Right renal pelvis (tissue), 4 donors: ENCODE measurements around the gene CNPY4. TPM values are rescaled to one million over a fixed set of nuclear protein-coding genes. Genes with fewer than 3 reads are reported as not detected.
"Not testable (repeated sequence)": the region's sequence is repeated elsewhere in the genome, so short reads cannot be mapped to it uniquely, and the experiment has no call there.

Source experiments
- DNase-seq, 4 donors: peaks; one replicate each; pipeline ENCODE4 v3.0.0-alpha.2; 2013; ENCODE audit warnings: low read depth in 4 of 4, low spot score in 3 of 4, missing footprints in 1 of 4
- polyA plus RNA-seq, 4 donors: library from polyadenylated mRNA; unstranded; fragments of 120-200 nt; gene quantifications; one replicate each; pipeline ENCODE4 v1.2.1, GENCODE V29; 2013; ENCODE audit not compliant: insufficient read length in 4 of 4

Gene CNPY4
- polyA plus RNA-seq, 4 donors = 35.7 to 49.0 (median 43.3) TPM

DNA sequence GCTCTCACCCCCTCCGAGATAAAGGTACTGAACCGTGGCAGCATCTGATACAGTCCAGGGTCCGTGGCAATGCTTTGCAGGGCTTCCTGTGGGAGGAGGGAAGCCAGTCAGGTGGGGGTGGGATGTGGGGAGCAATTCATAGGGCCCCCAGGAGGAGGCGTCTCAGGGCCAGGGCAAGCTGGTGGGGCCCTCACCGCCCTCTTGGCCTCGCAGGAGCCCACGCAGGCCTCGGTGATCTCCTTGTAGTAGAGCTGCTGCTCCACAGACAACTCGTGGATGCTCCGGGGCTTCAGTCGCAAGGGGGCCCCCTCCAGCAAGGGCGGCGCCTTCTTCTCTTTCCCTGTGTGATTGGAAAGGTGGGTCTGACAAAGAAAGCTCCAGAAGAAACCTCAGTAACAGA lies 7.5 kb upstream of the CNPY4 start:
- no peak for DNase-seq

DNA sequence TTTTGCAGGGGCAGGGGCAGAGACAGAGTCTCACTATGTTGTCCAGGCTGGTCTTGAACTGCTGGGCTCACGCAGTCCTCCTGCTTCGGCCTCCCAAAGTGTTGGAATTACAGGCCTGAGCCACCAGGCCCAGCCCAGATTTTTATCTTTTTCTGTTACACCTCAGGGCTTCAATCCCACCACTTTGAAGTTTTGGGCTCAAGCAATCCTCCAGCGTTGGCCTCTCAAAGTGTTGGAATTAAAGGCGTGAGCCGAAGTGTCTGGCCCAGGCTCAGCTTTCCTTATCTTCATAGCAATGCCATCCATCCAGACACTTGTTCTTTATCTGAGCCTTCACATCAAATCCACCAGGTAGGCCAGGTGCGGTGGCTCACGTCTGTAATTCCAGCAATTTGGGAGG lies 4.4 kb upstream of the CNPY4 start:
- DNase-seq = no peak

DNA sequence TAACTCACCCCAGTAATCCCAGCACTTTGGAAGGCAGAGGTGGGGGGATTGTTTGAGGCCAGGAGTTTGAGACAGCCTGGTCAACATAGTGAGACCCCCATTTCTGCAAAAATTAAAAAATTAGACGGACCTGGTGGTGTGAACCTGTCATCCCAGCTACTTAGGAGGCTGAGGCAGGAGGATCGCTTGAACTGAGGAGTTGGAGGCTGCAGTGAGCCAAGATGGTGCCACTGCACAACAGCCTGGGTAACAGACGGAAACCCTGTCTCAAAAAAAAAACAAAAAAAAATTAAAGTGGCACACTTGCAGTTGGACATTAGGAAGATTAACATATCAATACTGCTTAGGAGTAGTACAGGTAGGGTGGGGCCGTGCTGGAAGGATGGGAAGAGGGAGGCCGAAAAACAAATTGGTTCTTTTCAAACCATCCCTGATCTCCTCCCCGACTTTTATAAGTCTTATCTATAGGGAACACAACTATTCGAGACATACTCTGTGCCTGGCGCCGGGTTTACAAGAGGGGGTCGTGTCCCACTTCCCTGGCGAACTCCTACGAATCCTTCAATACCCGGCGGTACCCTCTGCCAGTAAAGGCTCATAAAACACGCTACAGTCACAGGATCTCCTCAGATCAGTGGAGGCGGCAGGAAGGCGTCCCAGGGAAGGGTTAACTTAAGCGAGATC lies 904 bp upstream of the CNPY4 start:
- DNase-seq = no peak

DNA sequence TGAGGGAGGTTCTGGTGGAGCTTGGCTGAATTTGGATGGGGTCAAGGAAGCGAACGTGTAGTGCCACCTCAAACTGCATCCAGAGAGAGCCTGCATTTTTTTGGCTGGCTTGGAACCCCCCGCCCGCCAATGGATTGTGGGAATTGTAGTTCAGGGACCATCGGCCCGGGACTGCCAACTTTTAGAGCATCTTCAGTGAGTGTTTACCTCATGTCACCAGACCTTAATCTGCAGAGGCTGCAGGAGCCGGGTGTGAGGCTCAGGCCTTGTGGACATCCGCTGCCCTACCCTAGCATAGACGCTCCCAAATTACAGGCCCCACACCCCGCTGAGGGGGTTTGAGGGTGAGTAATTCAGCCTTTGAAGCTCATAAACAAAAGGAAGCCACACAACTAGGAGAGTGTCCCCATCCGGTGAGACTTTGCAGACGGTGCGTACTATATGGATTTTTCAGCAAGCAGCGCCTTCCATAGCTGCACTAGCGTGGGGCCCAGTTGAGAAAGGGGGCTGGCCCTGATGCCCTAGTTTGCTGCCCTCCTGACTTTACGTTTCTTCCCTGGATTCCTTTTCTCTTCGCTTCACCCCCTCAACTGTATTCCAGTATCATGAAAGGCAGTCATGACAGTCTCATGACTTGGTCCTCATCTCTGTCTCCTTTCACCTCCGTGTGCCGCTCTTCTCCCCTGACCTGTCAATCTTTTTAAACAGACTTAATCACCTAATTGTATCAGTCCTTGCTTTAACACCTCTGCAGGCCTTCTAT lies 717 bp downstream of the CNPY4 start:
- no peak for DNase-seq

DNA sequence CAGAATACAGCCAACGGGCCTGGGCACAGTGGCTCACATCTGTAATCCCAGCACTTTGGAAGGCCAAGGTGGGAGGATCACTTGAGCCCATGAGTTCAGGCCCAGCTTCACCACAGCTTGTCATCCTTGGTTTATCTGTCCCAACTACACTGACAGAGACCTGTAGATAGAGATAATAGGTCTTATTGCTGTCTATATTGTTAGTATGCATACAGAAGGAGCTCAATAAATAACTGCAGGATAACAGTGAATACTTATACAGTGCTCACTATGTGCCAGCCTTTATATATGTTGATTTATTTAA lies 1.3 kb downstream of the CNPY4 start:
- no peak for DNase-seq

DNA sequence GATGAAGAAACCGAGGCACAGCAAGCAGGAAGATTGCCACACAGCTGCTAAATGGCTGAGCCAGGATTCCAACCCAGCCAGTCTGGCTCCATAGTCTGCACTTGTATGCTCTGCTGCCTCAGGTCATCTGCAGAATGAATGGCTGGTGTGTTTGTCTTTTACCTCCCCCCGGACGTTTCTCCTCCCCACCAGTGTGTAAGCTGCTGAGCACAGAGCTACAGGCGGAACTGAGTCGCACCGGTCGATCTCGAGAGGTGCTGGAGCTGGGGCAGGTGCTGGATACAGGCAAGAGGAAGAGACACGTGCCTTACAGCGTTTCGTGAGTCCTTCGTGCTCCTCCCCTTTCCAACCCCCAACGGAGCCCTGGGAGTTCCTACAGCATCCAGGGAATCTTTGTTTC lies 2.6 kb downstream of the CNPY4 start:
- no peak for DNase-seq

DNA sequence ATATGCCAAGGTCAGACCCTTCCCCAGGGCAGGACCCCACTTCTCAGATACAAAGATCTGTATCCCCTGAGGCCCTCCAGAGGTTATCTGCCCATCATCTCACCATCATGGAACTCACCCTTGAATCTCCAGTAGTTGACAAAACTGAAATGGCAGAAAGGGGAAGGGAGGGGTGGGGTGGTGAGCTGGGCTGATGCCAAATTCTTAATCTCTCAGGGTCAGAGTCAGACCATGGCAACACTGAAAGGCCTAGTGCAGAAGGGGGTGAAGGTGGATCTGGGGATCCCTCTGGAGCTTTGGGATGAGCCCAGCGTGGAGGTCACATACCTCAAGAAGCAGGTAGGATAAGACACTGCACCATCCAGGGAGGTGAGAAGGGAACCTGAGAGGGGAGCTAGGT lies 3.1 kb downstream of the CNPY4 start:
- no peak for DNase-seq

DNA sequence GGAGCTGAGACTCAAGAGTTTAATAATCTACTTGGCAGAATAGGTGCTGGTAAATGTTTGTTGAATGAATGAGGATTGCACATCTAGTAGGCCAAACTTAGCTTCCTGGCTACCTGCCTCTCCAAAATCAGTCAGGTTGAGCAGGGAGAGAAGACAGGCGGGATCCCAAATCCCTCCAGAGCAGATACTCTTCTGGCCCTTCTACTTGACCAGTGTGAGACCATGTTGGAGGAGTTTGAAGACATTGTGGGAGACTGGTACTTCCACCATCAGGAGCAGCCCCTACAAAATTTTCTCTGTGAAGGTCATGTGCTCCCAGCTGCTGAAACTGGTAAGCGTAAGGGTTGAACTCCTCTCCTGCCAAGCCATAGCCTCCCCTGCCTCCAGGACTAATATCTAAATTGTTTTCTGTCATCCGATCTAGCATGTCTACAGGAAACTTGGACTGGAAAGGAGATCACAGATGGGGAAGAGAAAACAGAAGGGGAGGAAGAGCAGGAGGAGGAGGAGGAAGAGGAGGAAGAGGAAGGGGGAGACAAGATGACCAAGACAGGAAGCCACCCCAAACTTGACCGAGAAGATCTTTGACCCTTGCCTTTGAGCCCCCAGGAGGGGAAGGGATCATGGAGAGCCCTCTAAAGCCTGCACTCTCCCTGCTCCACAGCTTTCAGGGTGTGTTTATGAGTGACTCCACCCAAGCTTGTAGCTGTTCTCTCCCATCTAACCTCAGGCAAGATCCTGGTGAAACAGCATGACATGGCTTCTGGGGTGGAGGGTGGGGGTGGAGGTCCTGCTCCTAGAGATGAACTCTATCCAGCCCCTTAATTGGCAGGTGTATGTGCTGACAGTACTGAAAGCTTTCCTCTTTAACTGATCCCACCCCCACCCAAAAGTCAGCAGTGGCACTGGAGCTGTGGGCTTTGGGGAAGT lies 5.1 kb downstream of the CNPY4 start:
- DNase-seq = no peak

DNA sequence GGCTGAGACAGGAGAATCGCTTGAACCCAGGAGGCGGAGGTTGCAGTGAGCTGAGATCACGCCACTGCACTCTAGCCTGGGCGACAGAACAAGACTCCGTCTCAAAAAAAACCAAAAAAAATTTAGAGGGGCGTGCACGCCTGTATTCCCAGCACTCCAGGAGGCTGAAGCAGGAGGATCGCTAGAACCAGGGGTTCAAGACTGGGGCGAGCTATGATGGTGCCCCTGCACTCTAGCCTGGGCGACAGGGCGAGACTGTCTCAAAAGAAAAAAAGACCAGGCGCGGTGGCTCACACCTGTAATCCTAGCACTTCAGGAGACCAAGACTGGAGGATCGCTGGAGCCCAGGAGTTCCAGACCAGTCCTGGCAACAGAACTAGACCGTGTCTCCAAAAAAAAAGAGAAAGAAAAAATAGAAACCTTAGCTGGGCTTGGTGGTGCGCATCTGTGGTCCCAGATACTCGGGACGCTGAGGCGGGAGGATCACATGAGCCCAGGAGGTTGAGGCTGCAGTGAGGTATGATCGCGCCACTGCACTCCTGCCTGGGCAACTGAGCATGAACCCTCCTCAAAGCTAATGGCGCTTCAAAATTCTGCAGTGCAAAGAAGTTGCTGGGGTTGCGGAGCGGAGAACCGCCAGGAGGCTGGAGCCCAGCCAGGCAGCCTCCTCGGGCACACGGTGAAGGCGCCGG lies 7.0 kb downstream of the CNPY4 start:
- DNase-seq = no peak

DNA sequence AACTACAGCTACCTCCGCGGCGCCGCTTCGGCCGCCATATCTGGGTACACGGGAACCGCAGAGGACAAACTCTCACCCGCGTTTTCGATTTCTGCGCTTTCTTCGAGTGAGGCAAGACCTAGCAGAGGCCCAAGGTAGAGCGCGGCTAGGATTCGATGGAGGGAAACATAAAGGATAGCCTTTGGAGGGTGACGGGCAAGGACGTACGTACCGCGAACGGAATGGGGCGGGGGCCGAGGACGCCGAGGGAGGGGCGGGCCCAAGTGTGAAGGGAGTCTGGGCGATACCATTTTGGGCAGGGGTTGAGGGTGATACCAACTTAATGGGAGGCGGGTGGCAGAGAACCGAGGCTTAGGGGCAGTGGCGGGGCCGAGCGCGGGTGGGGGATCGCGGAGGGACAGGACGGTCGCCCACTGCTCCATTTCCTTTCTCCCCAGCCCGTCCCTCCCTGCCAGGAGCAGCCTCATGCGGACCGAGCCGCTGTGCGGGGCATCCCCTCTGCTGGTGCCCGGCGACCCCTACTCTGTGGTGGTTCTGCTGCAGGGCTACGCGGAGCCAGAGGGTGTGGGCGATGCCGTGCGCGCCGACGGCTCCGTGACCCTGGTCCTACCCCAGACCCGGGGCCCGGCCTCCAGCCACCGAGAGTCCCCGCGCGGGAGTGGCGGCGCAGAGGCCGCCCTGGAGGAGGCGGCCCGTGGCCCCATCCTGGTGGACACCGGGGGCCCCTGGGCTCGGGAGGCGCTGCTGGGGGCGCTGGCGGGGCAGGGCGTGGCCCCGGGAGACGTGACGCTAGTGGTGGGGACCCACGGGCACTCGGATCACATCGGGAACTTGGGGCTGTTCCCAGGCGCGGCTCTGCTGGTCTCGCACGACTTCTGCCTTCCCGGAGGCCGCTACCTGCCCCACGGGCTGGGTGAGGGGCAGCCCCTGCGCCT lies 7.8 kb downstream of the CNPY4 start, which contains the start of gene MBLAC1:
TSS of gene MBLAC1 (plus strand) at position 37 of the 935 bp plus-strand sequence. CDS start at position 466, 429 bp downstream.
- peak; percentile 92 to 95 (median 94) for DNase-seq

DNA sequence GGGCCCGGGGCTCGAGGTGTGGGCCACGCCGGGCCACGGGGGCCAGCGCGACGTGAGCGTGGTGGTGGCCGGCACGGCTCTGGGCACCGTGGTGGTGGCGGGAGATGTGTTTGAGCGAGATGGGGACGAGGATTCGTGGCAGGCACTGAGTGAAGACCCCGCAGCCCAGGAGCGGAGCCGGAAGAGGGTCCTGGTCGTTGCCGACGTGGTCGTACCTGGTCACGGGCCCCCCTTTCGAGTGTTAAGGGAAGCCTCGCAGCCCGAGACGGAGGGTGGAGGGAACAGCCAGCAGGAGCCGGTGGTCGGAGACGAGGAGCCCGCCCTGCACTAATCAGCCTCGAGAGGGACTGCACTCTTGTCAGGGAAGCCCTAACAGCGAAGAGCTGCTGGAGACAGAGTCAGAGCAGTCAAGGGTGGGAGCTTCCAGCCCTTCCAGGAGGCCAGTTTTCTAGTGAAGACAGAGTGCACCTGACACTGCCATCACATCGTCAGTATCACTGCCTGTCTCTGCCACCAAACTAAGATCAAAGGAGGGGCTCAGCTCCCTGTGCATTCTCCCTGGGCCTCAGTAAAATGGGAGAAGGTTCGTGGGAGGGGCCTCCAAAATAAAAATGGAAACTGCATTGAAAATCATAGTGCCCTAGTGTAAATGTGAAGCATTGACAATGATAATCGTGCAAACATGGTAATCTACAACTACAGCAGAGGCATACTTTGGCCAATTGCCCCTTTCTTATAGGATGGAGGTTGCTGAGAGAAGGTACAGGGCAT lies 8.6 kb downstream of the CNPY4 start:
- no peak for DNase-seq

DNA sequence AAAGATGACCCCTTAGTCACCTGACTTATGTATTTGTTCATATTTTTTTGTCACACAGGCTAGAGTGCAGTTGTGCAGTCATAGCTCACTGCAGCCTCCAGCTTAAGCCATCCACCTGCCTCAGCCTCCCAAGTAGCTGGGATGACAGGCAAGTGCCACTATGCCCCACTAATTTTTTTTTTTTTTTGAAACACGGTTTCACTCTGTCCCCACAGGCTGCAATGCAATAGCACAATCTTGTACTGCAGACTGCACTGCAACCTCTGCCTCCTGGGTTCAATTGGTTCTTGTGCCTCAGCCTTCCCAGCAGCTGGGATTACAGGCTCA lies 9.2 kb downstream of the CNPY4 start:
- no peak for DNase-seq

DNA sequence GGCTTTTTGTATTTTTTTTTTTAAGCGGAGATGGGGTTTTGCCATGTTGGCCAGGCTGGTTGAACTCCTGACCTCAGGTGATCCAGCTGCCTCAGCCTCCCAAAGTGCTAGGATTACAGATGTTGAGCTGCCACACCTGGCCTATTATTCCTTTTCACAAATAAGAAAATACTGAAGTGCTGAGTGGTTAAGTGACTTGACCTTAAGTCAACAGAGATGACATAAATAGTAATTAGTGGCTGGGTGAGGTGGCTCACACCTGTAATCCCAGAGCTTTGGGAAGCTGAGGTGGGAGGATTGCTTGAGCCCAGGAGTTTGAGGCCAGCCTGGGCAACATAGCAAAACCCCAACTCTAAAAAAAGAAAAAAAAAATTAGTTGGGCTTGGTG lies 10.8 kb downstream of the CNPY4 start:
- not testable (repeated sequence) for DNase-seq

DNA sequence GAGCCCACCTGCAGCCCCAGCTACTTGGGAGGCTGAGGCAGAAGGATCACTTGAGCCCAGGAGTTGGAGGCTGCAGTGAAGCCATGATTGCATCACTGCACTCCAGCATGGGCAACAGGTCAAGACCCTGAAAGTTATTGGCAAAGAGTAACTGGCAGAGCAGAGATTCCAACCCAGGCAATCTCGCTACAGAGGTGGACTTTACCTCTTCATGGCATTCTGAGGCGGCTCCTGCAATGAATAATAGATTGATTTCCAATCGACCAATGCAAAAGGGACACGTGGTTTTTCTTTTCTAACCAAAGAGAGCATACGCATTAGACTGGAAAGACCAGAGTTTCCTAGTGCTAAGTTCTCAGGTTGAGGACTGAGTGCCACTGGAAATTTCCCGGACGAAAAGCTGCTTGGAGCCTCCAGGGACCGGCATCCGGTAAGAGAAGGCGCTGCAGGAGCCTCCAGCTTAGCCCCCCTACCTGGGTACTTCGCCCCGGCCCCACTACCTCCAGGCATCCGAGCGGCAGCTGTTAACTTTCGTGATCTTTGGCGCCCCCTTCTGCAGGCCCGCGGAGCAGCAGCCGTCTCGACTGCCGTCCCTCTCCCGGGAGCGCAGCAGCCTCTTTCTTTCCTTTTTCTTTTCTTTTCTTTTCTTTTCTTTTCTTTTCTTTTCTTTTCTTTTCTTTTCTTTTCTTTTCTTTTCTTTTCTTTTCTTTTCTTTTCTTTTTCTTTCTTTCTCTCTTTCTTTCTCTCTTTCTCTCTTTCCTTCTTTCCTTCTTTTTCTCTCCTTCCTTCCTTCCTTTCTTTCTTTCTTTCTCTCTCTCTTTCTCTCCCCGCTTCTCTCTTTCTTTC lies 11.4 kb downstream of the CNPY4 start:
- DNase-seq = peak in 2 of 4 donors; percentile 37 to 69

DNA sequence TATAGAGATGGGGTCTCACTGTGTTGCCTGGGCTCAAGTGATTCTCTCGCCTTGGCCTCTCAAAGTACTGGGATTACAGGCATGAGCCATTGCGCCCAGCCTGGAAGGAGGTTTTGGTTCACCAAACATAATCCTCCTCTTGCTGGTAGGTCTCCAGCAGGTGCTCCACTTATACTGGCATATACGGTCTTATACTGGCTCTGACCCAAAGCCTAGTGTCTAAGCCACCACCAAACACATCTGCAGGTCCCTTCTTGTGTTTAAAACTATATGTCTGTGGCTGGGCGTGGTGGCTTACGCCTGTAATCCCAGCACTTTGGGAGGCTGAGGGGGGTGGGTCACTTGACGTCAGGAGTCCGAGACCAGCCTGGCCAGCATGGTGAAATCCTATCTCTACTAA lies 12.7 kb downstream of the CNPY4 start:
- no peak for DNase-seq

DNA sequence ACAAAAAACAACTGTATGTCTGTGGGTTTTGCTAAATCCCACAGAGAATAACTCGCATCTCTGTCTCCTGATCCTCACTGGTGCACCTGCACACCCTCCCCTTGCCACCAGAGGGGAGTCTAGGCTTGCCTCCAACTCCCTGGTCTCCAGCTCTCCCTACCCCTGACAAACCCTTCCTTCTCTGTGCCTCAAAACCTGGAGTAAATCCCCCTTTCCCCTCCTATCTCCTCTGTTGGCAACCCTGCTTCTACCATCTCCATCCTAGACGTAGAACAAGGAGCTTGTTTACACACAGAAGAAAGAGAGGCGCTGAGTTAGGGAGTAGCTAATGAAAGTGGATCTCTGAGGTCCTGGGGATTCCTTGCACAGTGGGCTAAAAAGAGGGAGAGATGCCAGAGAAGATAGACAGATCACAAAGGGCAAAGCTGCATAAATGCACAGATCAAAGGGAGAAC lies 13.3 kb downstream of the CNPY4 start:
- no peak for DNase-seq

DNA sequence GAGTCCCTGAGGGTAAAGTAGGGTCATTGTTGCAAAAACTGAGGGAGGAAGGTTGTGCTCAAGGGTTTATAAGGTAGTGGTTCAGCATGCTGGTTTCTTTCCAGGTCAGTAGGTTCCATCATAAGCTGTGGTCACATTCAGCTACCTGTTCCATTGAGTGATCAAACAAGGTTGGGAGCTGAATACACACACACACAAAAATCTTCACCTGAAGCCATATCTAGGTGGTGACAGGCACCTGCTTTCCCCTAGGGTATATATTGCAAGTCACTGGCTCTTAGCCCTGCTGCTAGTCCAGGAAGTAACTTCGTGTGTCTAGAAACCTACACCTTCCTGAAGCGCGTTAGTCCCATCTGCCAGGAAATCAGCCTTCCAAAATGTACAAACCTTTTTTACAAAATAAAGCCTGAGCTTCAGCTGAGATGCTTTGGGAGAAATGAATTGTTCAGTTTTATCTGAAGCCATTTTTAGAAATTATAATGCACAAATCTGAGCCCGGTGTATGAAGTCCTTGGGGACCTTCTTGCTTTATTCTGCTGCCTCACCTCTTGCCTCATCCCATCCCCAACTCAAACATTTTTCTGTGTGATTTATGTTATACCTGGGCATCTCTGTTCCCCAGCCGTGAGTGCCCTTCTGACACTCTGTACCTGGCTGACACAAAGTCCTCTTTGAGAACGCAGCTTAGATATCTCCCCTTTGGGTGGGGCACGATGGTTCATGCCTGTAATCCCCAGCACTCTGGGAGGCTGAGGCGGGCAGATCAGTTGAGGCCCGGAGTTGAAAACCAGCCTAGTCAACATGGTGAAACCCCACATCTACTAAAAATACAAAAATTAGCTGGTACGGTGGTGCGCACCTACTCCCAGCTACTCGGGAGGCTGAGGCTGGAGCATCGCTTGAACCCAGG lies 18.7 kb downstream of the CNPY4 start:
- no peak for DNase-seq
